ENCODE results near the gene PRCD.
"Not testable (repeated sequence)": the region's sequence is repeated elsewhere in the genome, so short reads cannot be mapped to it uniquely, and the experiment has no call there.

The PRCD gene

DNA sequence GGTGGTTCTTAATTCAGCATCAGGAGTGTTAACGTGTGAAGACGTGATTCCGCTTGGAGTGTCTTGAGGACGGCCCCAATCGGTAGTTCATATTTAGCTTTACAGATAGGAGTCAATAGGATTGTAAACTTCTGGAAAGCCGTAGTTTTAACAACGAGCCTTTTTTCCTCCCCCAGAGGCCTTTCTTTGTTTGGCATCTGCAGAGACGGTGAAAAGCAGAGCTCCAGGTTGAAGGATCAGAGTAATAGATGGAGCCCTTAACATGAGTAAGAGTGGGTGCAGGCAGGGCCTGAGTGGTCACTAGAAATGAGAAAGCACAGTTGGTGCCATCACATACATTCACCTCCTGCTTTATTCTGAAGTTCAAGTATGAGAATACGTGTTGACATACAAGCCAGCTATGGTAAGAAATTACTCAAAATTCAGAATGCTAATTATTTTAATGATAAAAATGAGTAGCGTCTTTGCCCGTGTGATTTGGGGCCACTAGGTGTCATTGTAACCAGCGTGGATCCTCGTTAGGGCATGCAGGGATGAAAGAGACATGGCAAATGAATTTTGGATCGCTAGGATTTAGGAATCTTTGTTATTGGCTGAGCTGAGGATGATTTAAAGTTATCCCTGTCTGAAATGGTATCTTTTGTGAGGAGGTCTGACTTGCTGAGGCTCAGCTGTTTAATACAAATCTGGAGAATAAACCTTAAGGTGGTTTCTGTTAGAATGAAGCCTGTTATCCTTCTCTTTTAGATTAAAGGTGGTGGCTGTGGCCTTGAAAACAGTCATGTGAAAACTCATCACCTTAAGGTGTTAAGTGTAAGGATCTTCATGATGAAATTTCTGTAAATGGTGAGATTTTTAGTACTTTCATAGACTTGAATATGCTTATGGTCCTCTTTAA, 18.6 kb downstream of the PRCD start:
- no peak for DNase-seq

DNA sequence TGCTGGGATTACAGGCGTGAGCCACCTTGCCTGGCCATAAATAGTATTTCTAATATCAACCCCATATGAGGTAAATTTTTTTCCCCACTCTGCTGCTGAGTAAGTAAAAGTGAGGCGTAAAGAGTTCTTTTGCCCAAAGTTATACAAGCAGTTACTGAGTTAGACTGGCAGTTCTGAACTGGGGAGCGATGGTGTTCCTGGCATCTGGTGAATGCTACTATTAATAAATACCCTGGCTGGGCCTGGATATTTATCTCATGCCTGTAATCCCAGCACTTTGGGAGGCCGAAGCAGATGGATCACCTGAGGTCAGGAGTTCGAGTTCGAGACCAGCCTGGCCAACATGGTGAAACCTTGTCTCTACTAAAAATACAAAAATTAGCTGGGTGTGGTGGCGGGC, 19.6 kb downstream of the PRCD start:
- DNase-seq, result not testable (repeated sequence)

DNA sequence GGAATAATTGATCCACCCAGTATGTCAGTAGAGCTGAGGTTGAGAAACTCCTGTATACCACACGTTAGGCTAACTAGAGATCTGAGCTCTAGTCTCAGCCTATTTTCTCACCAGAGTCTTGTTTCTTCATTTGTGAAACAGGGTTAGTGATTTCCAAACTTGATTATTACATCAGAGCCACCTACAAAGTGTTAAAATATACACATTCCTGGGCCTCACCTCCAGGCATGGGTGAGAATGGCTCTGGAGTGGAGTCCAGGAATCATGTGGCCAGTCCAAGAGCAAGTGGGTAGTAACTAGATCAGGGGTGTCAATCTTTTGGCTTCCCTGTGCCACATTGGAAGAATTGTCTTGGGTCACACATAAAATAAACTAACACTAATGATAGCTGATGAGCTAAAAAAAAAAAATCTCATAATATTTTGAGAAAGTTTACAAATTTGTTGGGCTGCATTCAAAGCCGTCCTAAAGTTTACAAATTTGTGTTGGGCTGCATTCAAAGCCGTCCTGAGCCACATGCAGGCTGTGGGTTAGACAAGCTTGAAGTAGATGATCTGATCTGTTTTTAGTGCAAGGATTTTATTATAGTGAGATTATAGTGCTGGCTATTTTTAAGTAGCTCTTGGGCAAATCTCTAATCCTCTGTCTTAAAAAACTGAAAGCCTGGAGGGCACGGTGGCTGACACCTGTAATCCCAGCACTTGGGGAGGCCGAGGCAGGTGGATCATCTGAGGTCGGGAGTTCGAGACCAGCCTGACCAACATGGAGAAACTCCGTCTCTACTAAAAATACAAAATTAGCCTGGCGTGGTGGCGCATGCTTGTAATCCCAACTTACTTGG, 20.4 kb downstream of the PRCD start:
- no peak for DNase-seq

DNA sequence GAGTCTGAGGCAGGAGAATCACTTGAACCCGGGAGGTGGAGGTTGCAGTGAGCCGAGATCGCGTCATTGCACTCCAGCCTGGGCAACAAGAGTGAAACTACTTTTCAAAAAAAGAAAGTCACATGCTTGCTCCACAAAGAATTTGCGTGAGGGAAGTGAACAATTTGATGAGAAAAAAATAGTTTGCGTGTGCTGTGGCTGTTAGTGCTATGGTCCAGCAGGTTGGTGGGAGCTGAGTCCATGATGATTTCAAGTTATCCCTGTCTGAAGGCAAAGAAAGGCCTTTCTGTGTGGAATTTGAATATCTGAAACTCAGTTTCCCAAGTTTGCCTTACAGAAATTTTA, 21.0 kb downstream of the PRCD start:
- no peak for DNase-seq

DNA sequence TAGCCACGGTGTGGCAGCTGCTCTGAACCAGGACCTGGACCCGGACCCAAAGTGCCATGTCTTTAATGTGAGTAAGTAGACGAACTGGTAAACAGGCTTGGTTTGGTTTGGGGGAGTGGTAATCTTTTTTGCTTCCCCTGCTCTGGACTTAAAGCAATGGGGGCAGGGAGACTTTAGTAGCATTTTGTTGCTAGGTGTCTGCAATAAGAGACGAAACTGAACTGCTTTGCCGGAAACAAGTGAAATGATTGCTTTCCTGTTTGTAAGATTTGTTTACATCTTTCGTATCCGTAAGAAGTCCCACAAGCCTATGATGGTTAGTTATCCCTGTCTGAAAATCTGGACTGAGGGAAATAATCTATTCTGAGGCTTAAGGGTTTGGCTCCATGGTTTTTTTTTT, 21.5 kb downstream of the PRCD start:
- no peak for DNase-seq

DNA sequence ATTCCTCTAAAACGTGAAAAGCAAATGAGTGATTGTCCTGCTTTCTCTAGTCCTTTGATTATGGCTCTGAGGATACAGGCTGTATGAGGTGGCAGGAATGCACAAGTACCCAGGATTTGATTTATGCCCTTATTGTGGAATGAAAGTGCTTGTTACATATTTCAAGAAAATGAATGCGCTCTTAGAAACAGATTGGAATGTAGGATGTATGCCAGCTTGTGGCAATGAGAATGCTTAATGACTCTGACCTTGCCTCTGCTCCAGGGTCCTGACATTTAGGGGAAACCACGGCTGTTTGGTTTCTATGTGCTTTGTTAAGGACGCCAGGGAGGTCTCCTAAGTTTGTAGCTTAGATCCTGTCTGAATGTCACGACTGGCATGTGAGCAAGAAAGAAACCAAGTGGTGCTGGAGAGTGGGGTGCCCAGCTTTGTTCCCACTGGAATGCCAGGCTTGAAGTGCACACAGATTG, 22.0 kb downstream of the PRCD start:
- no peak for DNase-seq

DNA sequence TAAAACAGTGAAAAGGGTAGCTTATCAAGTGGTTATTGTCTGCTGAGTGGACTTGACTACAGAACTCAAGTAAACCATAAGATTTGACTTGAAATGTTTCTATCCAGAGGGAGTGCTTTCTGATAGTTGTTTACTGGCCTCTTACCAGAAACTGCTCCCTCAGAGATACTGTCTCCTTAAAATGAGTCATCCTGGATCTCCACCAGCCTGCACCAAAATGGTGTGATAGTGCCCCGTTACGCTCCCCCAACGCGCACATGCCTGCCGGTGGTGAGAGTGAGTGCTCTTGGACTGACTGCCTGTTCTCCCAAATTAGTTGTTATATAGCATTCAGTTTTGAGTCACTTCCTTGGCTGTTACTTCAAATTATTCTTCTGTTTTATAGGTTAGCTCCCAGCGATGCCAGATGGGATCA, 22.9 kb downstream of the PRCD start:
- no peak for DNase-seq

DNA sequence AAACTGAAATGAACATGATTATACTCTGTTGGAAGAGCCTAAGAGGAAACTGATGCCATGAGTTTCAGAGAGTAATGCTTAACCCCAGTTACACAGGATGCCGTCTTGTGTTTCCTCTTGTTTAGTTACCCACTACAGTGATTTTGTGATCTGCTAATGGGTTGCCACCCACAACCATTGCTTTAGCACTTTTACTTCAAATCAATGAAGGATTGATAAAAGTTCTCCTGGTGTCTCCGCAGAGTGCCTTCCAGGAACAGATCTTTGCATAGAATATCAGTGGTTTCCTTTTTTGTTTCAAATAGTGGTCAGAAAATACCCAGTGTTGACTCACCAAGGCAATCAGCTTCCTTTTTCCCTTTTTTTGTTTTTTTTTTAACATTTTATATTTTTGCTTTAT, 23.5 kb downstream of the PRCD start:
- not testable (repeated sequence) for DNase-seq

DNA sequence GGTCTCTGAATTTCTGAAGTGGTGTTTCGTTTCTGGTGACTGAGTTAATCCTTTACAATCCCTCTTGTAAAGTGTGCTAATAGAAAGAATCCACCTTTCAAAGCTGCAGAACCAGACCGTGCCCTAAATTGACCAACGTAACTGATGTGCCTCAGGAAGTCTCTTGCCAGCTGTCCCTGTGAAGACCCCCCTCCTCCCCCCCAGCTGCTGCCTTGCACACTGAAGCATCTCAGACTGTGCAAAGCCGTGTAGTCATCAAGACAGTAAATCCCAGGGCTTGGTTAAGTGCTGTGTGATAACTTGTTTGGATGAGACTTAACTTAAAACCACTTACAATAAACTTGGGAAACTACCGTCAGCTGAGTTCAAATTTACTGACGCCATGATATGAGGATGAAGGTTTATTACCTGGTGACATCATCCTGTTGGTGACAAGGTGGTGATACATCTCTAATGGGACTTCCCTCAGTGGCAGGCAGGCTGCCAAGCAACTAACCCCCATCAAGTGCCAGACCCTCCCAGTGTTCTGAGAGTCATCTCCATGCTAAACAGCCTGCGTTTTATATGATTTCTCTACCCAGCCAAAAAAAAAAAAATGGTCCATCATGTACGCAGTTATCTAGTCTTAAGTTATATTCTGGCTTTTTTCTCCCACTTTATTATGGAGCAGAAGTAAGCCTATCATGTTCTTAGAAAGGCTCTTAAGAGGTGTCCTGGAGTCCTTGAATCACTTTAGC, 25.3 kb downstream of the PRCD start:
- DNase-seq, result not testable (repeated sequence)

DNA sequence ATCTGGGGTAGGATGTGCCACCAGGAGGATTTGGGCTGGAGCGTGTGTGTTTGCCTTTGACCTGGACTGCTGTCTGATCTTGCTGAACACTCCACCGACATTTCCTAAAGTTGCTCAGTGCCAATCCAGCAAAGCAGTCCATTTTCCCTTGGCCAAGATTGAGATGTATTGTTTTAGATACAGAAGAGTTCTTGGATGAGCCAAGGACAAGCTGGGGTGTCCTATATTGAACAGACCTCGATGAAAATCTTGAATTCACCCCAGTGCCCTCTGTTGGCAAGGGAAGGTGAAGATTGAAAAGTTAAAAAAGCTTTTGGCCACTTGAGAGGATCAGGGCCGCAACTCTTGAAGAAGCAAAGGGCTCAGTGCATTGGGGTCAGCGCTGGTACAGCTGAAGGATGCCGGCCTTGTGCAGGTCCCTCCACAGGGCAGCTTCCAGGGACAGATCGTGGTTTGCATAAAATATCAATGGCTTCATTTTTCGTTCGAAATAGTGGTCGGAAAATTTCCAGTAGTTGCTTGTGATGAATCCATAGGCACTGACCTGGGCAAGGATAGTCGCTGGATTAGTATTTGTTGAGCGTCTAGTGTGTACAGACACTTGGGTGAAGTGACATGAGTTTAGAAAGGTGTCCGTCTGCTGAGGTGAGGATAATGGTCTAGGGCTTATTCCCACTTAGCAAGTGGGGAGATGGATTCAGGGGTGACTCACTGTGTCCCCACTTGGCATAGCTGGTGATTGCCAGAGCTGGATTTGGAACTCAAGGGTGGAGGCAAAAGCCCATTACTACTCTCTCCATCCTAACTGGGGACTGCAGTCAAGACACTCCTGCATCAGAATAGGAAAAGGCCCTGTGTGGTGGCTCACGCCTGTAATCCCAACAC, 26.1 kb downstream of the PRCD start:
- DNase-seq, result no peak

DNA sequence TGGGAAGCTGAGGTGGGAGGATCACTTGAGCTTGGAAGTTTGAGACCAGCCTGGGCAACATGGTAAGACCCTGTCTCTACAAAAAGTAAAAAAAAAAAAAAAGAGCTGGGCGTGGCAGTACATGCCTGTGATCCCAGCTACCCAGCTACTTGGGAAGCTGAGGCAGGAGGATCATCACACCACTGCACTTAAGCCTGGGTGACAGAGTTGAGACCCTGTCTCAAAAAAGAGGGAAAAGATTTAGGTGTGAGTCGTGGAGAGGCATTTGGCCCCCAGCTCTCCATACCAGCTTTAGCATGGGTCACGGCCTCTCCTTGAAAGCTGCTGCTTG, 26.7 kb downstream of the PRCD start:
- no peak for DNase-seq

DNA sequence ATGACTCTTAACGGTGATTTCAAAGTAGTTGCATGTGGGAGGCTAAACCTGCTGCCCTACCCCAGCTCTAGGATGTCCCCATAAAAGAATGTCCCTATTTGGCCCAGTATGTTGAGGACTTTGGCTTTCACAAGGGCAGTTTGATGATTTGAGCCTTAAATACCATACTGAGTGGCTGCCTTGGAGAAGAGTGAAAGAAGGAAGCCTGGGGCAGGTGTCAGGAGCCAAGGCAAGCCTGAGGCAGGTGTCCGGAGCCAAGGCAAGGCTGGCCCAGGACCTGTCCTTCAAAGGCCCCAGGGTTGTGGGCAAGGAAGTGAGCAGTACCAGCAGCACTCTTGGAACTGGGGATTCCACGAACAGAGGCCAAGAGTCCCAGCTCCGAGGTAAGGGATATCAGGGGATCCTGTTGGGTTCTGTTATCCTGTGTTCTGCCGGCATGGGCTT, 27.2 kb downstream of the PRCD start:
- DNase-seq, result no peak

DNA sequence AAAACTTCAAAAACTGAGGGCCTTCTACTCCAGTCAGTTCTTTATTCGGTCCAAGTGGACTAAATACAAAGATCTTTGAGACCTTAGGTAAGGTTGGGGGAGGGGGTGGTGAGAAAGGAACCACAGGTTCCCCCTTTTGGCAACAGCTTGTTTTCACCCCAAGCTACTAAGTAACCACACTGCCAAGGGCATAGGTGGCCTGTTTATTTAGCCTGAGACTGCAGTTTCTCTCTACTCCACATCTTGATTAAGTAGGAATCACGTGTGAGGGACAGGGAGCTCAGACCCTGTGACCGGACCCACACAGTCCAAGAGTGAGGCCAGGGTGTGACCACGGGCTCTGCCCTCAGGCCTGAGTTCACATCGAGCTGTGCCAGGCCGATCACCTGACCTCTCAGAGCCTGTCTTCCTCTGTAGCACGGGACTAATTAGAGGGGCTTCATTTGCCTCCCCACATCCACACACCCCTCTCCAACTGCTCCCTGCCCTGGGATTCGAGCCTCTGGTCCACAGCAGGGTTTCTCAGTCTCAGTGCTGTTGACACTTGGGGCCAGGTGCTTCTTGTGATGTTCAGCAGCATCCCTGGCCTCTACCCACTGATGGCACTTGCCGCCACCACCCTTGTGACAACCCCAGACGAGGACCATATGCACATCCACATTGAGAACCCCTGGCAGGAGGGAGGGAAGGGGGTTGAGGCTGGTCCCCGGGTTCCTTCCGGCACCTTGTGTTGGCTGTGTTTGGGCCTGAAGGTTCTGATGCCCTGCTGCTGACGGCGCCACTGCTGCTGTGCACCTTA, 28.0 kb downstream of the PRCD start:
- DNase-seq, result no peak

DNA sequence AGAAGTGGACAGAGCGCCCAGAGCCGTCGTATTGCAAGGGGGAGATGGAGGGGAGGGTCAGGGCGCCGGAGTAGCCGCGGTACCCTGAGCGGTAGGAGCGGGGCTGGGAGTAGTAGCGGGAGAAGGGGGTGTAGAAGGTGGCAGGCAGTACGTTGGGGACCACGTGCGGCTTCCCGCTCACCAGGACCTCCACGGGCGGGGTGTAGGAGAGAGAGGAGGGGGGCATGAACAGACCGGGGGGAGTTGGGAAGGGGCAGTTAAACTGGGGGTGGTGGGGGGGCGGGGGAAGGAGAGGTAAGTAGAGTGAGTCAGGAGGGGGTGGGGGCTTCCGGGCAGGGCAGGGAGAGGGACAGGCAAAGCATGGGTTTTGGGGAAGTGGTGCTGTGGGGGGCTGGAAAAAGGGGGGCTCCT, 29.0 kb downstream of the PRCD start:
- no peak for DNase-seq

DNA sequence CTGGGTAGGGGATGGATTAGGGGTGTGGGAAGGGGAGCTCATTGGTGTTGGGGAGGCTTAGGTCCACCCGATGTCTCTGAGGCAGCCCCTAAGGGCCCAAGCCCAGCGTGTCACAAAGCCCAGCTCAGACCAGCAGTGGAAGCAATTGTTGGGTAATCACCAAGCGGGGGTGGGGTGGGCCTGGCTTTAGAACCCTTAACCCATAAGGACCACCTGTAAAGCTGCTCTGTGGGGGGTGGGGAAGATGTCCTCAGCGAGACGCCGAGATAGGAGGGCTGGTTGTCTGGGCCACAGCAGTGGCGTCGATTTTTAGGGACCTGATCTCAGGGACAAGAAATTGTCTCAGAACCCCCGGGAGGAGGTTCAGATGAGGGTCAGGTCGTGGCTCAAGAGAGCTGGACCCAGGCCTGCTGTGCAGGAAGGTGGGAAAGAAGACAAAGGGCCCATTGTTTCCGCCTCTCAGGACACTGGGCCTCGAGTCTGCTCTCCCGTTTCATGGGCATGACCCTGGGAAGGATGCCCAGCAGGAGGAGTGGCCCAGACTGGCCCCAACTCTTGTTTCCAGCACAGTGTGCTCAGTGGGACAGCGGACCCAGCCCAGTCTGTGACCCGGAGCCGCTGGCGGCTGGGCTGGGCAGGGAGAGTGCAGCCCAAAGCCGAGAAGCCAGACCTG, 29.9 kb downstream of the PRCD start:
- no peak for DNase-seq

DNA sequence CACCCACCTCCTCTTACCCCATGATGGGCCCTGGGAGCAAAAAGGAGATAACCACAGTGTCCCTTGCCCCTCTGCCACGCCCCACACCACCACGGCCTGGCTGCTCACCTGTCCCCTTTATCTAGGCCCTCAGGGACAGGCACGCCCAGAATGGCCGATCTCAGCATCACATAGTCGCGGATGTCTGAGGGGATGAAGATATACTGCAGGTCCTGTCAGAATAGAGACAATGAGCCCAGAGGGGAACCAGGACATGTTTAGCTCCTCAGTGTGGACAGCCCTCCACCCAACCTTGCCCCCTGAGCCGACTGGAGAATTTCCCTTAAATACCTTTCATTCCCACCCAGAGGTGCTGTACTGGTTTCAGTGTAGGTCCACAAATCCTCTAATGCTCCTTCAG, 30.6 kb downstream of the PRCD start:
- DNase-seq, result no peak

DNA sequence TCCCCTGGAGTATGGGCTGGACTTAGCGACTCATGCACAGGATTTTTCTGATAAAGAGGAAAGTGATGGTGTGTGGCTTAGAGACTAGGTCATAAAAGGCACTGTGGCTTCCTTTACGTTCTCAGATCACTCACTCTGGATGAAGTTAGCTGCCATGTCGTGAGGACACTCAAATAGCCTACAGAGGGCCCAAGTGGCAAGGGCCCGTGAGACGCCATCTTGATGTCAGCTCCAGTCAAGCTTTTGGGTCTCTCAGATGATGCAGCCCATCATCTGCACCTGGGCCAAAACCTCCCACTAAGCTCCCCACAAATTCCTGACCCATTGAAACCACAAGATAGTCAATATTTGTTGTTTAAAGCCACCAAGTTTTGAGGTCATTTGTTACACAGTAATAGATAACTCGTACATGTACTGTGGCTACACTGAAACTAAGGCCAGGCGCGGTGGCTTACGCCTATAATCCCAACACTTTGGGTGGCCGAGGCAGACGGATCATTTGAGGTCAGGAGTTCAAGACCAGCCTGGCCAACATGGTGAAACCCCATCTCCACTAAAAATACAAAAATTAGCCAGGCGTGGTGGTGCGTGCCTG, 31.1 kb downstream of the PRCD start:
- no peak for DNase-seq

DNA sequence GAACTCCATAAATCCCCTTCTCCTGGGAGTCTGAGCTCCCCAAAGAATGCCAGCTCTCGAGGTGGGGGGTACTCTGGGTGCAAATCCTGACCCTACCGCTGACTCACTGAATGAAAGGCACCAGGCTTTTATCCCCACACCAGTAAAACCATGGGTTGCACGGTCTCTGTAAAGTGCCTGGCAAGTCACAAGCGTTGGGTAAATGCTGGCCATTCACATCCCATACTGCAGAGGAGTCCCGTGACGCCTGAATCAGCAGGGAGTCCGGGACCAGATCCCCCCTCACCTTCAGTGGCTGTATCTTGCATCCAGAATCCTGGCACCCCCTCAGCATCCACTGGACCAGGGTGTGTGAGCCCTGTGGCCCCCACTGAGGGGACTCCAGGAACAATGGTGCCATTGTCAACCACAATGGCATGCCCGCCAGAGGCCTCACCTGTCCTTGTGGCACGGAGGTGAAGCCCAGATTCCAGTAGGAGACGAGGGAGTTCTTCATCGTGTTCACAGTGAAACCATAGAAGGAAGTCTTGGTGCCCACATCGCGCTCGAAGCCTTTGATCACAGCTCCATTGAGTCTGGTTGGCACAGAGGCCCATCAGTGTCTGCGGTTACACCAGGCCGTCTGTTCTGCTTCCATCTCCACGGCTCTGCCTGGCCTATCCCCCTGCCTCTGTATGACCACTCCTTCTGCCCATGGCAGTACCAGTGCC, 32.5 kb downstream of the PRCD start:
- DNase-seq, result no peak

DNA sequence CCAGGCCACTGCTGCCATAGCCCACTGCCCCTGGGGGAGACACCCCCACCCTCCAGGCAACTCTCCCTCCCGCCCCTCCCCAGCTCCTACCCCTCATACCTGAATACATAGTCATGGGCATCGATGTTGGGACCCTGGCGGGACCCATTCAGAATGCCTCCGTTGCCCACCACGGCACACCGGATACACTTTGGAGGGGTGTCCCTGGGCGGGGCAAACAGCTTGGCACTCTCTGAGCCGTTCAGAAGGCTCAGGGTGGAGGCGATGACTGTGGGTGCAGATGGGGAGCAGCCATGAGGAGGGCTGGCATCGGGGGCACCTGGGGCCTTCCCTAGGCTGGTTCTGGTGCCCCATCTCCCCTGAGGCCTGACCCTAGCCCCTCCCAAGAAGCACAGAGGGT, 33.3 kb downstream of the PRCD start:
- no peak for DNase-seq

DNA sequence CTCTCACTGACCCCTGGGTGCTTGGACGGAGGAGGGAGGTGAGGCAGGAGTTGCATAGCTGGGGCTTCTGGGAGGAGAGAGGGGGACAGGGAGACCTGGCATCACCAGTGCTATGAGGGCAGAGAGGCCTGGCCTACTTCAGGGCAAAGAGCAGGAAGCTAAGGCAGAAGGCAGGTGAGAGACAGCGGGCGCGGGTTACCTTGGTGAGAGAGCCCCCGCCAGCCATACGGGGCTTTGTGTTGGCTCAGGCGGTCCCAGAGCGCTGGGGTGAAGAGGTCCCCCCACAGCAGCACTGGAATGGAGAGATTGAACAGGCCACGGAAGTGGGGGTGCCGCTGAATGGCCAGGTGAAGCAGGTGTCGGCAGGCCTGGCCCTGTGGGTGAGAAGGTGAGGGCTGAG, 34.3 kb downstream of the PRCD start:
- no peak for DNase-seq
